GM18517 (cell line): Measurements from ENCODE around the gene CERS1.

ENCODE experiments used
- ATAC-seq: cut with Tn5 transposase; IDR thresholded peaks from one replicate; pipeline ENCODE4 v1.9.1; 2021; ENCODE audit warnings: mild to moderate bottlenecking, moderate library complexity; ENCODE audit not compliant: unreplicated experiment

Gene CERS1

DNA sequence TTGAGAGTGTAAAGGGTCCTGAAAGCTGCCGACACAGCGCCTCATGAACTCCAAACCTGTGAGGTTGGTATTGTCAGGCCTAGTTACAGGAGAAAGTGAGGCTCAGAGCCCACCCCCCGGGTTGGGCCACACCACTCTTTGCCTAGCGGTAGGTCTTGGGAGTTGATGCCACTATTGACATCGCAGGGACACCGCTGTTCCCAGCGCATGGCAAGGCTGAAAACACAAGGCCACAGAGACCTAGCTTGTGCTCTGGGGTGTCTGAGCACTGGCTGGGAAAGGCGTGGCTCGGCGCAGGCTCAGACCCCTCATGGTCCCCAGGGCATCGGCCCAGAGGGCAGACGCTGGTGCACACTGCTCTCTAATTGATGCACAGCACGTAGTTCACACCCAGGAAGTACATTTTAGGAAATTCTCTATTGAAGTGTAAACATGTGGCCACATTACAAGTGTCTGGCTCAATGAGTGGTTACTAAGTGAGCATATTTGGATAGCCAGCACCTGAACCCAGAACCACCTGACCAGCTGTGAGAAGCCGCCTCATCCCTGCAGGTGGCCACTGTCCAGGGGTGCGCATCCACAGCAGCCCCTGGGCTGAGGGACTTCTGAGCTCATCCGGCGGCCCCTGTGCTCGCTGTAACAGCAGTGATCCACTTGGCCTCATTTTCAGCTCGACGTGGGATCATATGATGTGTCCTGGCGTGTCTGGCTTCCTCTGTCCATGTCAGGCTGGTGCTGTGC is 36.9 kb downstream of the CERS1 start:
- ATAC-seq = no peak

DNA sequence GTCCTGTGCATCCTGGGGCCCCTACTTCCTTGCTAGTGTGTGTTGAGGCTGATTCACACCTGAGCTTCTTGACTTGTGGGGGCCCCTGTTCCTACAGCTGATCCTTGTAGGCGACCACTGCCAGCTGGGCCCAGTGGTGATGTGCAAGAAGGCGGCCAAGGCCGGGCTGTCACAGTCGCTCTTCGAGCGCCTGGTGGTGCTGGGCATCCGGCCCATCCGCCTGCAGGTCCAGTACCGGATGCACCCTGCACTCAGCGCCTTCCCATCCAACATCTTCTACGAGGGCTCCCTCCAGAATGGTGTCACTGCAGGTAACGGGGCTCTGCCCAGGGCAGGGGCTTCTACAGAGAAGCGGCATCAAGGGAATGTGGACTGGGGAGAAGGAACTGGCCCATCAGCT is 38.7 kb downstream of the CERS1 start:
- no peak for ATAC-seq

- ATAC-seq = no peak
Measured at GRCh38 chr19:18856385-18857126, 39.4 kb downstream of the CERS1 start.

GRCh38 chr19:18855647-18856384 is 40.1 kb downstream of the CERS1 start:
- ATAC-seq = no peak

- ATAC-seq = no peak
Measured at GRCh38 chr19:18854982-18855381, 41.0 kb downstream of the CERS1 start.

DNA sequence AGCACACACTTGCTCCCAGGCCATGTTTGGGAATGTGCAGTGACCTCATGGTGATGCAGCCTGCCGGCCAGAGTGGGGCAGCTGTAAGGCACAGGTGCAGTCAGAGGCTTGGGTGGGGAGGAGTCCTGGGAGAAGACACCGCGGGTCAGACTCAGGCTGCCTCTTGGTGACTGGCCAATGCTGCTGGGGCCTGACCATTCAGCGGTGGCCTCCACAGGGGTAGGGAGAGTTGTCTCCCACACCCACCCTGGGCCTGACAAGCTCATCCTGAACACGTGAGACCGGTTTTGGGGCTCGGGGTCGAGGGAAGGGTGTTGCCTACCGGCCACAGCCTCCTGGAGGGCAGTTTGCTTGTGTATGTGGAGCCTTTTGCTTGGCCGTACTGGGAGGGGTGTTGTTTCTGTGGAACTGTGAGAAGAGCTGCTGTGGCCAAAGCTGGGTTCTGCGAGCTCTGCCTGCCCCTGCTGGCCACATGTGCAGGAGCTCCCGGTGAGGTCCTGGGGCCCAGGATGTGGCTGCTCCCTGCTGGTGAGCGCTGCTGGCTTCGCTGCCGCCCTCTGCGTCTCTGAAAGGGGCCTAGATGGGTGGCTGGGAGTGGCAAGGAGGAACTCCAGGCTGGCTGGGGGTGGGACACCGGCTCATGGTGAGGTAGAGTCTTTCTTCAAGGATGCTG is 42.1 kb downstream of the CERS1 start:
- ATAC-seq = no peak

- no peak for ATAC-seq
Measured at GRCh38 chr19:18852648-18853047, 43.3 kb downstream of the CERS1 start.

- ATAC-seq = no peak
Measured at GRCh38 chr19:18851673-18852325, 44.2 kb downstream of the CERS1 start.

- no peak for ATAC-seq
Measured at GRCh38 chr19:18850471-18851375, 45.2 kb downstream of the CERS1 start.

GRCh38 chr19:18849838-18850400 is 46.0 kb downstream of the CERS1 start:
- no peak for ATAC-seq

DNA sequence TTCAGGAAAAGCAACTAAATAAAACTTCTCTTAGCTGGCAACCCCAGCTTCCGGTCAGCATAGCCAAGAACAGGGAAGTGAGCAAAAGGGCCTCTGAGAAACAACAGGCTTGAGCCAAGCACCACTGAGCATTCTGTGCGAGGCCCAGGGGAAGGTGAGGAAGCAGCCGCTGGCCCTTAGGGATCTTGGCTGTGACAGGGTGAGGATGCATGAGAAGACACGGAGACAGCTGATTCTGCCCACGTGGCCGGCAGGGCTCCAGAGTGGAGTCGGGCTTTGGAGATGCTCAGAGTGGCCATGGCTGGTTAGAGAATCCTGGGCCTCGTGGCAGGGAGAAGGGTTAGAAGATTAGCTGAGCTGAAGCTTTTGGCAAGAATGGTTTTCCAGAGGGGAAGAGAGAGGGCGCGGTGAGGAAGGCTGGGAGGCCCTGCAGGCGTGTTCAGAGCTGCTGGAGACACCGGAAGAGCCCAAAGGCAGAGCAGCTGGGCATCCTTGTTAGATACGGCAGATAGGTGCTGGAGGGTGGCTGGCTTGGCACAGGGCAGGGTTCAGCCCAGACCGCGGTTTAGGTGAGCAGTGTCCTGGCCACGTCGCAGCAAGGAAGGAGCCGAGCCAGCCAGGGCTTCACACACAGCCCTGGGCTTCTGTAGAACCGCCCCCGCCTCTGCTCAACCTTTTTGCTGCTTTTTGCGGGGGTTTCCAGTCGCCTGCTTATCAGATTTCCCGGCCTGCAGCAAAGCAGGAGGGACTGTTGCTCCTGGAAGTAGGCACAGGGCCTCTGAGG is 46.9 kb downstream of the CERS1 start:
- no peak for ATAC-seq

DNA sequence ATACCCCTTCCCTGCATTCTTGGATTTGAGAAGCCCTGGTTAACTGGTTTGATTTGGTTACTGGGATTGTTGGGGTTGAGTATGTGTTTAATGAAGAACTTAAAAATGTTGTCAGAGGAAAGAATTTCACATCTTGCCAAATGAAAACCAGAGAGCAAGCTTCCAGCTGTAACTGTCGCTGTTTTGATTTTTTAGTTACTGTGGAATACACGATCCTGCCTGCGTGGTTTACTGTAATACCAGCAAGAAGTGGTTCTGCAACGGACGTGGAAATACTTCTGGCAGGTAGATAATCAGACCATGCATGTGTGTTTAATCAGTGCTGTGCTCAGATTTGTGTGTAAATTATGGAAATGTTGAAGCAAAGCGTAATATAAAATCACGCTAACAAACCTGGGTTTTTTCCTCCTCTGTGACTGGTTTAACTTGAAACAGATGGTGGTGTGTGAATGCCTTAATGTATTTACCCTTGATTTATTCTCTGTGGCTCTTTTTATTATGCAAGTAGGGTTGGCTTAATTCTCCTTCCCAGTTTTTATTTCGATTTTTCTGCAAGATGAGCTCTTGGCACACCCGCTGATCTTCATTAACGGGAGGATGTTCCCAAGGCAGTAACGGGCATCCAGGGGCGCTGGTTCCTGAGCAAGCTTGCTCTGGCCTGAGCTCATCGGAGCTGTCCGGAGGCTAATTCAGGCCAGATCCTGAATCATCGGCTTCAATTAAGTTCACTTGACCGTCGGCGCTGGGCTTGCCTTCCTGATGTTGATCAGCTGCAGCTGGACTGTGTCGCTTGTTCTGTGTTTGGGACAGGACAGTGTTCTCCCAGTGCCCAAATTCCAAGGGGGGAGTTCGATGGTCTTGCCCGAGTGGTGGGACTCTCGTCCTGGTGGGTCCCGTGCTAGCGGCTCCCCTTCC is 48.2 kb downstream of the CERS1 start:
- no peak for ATAC-seq

DNA sequence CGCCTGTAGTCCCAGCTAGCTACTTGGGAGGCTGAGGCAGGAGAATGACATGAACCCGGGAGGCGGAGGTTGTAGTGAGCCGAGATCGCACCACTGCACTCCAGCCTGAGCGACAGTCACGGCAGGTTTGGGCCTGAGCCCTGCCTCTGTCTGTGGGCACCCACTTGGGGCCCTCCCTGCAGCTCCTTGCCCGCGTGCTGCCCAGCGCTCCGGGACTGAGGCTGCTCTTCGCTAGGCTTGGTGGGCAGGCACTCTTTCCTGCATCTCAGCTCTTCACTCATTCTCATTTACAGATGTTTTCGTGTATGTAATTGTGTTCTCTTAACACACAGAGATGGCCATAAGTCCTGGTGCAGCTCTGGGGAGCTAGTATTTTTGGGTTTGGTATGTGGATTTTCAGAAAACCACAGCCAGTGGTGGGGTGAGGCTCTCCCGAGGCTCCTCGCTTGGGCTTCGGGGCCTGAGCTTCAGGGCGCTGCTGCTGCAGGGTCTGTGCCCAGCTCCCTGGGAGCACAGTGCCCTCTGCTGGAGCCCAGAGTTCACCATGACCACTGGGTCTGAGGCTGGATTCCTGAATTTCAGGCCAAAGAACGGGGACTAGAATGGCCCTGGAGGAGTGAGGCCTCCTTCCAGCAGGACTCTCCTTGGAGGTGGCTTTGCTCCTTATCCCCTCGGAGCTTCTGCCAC is 49.0 kb downstream of the CERS1 start:
- no peak for ATAC-seq

DNA sequence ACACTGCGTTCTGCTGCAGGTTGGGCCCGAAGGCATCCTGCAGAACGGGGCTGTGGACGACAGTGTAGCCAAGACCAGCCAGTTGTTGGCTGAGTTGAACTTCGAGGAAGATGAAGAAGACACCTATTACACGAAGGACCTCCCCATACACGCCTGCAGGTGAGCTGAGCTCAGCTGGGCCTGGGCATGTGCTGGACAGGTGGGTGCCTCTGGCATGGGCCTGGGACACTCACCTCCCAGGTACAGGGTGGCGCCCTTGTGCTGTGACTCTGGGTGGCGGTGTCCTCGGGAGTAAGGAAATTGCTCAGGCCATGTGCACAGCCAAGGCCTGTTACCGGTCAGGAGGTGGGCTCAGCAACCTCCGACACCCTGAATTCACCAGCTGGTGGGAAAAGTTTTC is 50.0 kb downstream of the CERS1 start:
- ATAC-seq = no peak

GRCh38 chr19:18844806-18845329 is 51.1 kb downstream of the CERS1 start:
- ATAC-seq = no peak

- ATAC-seq = no peak
Measured at GRCh38 chr19:18843960-18844359, 52.0 kb downstream of the CERS1 start.

DNA sequence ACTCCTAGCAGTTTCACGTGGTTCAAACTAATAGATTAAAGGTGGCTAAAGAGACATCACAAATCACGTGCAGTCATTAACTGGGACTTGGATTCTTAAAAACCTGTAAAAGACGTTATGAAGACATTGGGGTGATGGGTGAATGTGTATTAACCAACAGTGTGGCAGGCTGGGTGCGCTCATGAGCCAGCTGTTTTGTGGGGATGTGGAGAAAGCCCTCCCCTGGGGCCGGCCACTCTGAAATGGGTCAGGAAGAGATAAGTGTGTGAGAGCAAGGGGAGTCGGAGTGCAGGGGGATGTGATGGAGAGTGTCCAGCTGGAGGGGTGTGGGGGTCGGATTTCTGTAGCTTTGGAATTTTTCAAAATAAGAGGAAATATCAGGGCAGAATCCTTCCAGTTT is 53.8 kb downstream of the CERS1 start:
- no peak for ATAC-seq
